Cardiac fibroblast (primary cell): ENCODE data around the gene RAB18.

Source experiments
- DNase-seq, 2 donors: peaks; one replicate each; pipeline versions ENCODE4 v3.0.0 to v3.0.0-alpha.2; 2010; ENCODE audit warnings: low read depth in 2 of 2
- H3K4me3 ChIP-seq, 2 donors: replicated peaks in 1 of 2; 1 replicate in 1 of 2; 2 replicates in 1 of 2; pipeline ENCODE4 v1.5.1; 2011; ENCODE audit warnings: low read depth in 2 of 2, low read length in 2 of 2, mild to moderate bottlenecking in 2 of 2, moderate library complexity in 1 of 2
- CTCF ChIP-seq: IDR thresholded peaks from one replicate; pipeline ENCODE4 v1.5.1; 2011; ENCODE audit warnings: low read depth, mild to moderate bottlenecking, low read length, inconsistent platforms

The RAB18 gene

GRCh38 chr10:27485368-27485767, 18.7 kb upstream of the RAB18 start:
- DNase-seq, result no peak
- no peak for TF ChIP-seq CTCF
- no peak overlapping the region for H3K4me3 ChIP-seq

- DNase-seq, result no peak
- TF ChIP-seq CTCF, result no peak
- H3K4me3 ChIP-seq, result no peak overlapping the region
Measured at GRCh38 chr10:27485986-27486385, 18.1 kb upstream of the RAB18 start.

DNA sequence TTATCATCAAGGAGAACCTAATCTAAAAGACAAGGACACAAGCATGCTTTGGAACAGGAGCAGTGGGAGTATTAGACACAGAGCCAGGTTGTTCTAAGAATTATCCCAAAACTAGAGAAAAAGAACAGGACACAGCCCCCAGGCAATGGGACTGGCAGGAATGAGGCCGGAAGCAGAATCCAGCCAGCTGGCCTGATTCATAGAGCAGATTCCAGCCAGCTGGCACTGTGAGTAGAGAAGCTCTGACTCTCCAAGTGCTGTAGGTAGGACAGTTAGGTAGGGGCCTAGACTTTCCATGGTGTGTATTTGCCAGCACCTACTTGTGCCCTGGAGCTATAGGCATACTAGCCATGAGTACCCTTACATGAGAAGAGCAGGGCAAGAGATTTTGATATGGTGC, 13.3 kb upstream of the RAB18 start:
- no peak overlapping the region for H3K4me3 ChIP-seq
- DNase-seq, result no peak
- TF ChIP-seq CTCF, result no peak

DNA sequence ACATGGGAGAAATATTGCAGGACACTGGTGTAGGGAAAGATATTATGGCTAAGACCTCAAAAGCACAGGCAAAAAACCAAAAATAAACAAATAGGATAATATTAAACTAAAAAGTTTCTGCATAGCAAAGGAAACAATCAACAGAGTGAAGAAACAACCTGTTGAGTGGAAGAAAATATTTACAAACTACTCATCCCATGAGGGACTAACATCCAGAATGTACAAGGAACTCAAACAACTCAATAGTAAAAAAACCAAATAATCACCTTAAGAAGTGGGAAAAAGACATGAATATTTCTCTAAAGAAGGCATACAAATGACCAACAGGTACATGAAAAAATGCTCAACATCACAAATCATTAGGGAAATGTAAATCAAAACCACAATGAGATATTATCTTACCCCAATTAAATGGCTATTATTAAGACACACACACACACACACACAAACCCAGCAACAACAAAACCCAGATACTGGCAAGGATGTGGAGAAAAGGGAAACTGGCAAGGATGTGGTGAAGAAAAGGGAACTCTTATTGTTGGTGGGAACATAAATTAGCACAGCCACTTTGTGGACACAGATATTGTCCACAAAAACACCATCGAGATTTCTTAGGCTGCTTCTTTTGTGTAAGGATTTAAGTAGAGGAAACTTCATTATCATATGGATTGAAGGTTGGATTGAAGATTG, 9.8 kb upstream of the RAB18 start:
- DNase-seq, result no peak

GRCh38 chr10:27496137-27496536, 8.0 kb upstream of the RAB18 start:
- DNase-seq, result no peak
- no peak for TF ChIP-seq CTCF
- H3K4me3 ChIP-seq, result no peak overlapping the region

More for the DNA sequence above, 9.8 kb upstream of the RAB18 start:
- no peak overlapping the region for H3K4me3 ChIP-seq
- TF ChIP-seq CTCF, result no peak

- H3K4me3 ChIP-seq, result no peak overlapping the region
- no peak for TF ChIP-seq CTCF
- DNase-seq, result no peak
Measured at GRCh38 chr10:27500096-27500495, 4.0 kb upstream of the RAB18 start.

GRCh38 chr10:27500886-27501285, 3.2 kb upstream of the RAB18 start:
- TF ChIP-seq CTCF, result no peak
- no peak overlapping the region for H3K4me3 ChIP-seq
- no peak for DNase-seq
